Osteocyte (in vitro differentiated cells): ENCODE results near the gene LEKR1. TPM values are rescaled to one million over a fixed set of nuclear protein-coding genes. Genes with fewer than 3 reads are reported as not detected.

Source experiments
- total RNA-seq: library from RNA; stranded (reverse); gene quantifications from 2 replicates; pipeline ENCODE4 v1.2.1, GENCODE V29; 2021

Gene LEKR1
- total RNA-seq, 1 donor from 2014 or later = 1.0 TPM

Other genes with a start within 250 kb of the LEKR1 start
- 152 and 163 TPM in 2 replicates for gene TIPARP, start 151.8 kb upstream of the LEKR1 start, total RNA-seq